GM12875 (cell line): ENCODE measurements around the gene UGDH.
"Not testable (repeated sequence)": the region's sequence is repeated elsewhere in the genome, so short reads cannot be mapped to it uniquely, and the experiment has no call there.

Source experiments
- H3K4me3 ChIP-seq: one replicate; pipeline ENCODE4 v1.5.1; 2011; ENCODE audit warnings: low read depth, low read length, control low read depth
- TF ChIP-seq, protein P1 (sequence below): IDR thresholded peaks from 2 replicates; pipeline ENCODE4 v1.5.1; 2011; ENCODE audit warnings: low read depth, mild to moderate bottlenecking, control low read depth, inconsistent platforms, low read length, moderate library complexity, borderline replicate concordance; ENCODE audit not compliant: insufficient read depth

The UGDH gene

DNA sequence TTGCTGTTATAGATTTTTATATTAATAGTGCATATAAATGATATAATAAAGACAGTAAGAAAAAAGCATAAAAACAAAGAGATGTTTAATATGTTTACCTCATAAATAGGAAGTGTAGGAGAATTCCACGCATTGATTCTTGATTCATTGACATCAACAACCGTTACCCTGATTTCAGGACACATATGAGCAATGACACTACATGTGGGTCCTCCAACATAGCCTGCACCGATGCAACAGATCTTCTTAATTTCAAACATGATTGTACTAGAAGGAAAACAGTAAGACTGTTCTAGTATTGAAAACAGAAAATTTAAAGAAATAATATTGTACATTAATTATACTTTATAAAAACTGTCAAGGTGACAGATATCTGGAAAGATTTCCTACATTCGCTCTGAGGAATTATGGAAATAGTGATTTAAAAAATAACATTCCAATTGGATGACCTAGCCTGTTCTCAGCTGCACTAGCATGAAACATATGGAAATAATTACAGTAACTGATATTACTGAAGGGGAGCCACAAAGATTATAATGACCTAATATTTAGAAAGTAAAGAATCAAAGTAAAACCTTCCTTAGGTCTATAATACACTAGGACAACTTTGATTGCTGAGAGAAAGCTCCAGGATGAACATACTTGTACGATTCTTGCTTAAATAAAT, 5.9 kb downstream of the UGDH start:
- H3K4me3 ChIP-seq = no peak overlapping the region
- TF ChIP-seq, protein P1, sequence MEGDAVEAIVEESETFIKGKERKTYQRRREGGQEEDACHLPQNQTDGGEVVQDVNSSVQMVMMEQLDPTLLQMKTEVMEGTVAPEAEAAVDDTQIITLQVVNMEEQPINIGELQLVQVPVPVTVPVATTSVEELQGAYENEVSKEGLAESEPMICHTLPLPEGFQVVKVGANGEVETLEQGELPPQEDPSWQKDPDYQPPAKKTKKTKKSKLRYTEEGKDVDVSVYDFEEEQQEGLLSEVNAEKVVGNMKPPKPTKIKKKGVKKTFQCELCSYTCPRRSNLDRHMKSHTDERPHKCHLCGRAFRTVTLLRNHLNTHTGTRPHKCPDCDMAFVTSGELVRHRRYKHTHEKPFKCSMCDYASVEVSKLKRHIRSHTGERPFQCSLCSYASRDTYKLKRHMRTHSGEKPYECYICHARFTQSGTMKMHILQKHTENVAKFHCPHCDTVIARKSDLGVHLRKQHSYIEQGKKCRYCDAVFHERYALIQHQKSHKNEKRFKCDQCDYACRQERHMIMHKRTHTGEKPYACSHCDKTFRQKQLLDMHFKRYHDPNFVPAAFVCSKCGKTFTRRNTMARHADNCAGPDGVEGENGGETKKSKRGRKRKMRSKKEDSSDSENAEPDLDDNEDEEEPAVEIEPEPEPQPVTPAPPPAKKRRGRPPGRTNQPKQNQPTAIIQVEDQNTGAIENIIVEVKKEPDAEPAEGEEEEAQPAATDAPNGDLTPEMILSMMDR = no peak

DNA sequence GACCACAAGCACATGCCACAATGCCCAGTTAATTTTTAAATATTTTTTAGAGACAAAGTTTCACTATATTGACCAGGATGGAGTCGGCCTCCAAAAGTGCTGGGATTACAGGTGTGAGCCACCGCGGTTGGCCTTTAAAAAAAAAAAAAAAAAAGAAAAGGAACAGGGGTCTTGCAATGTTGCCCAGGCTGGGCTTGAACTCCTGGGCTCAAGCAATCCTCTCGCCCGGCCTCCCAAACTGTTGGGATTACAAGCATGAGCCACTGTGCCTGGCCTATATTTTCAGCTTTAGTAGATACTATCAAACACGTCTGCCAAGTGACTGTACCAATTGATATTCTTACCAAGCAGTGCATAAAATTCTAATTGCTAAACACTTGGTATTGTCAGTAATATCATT, 8.8 kb downstream of the UGDH start:
- no peak overlapping the region for H3K4me3 ChIP-seq
- TF ChIP-seq, protein P1 = no peak

DNA sequence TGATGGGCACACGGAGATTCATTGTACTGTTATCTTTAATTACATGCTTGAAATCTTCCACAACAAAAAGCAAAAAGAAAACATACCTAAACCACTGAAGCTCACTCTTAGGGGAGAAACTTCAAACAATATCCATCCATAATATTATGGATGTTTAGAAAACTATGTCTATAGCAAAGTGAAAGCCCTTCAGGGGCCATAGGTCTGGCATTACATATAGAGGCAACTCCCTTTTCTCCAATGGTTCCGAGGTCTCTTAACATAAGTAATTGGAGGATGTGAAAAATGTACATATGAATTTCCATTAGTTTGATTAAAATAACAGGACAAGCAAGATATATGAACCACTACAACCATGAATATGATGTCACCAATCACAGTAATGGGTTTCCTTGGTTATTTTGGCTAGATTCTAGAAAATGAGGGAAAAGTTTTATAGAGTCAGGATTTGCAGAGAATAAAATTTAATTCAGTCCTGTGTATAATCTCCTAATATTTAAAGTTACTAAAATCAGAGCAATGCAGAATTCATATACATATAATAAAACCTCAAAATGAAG, 10.8 kb downstream of the UGDH start:
- TF ChIP-seq, protein P1 = no peak
- no peak overlapping the region for H3K4me3 ChIP-seq

DNA sequence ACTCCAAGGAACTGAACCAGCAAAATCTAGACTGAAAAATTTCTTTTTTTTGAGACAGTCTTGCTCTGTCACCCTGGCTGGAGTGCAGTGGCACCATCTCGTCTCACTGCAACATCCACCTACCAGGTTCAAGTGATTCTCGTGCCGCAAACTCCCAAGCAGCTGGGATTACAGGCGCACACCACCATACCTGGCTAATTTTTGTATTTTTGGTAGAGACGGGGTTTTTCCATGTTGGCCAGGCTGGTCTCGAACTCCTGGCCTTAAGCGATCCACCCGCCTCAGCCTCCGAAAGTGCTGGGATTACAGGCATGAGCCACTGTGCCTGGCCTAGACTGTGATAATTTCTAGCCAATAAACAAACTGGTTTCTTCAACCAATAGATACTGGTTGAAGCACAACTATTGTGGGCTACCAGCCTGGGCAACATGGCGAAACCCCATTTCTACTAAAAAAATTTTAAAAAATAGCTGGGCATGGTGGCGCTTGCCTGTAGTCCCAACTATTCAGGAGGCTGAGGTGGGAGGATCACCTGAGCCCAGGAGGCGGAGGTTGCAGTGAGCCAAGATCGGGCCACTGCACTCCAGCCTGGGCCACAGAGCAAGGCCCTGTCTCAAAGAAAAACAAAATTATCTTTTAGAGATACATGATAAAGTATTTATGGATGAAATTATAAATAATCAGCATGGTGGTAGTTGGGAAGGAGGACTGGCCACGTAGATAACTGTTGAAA, 11.4 kb downstream of the UGDH start:
- not testable (repeated sequence) for H3K4me3 ChIP-seq

DNA sequence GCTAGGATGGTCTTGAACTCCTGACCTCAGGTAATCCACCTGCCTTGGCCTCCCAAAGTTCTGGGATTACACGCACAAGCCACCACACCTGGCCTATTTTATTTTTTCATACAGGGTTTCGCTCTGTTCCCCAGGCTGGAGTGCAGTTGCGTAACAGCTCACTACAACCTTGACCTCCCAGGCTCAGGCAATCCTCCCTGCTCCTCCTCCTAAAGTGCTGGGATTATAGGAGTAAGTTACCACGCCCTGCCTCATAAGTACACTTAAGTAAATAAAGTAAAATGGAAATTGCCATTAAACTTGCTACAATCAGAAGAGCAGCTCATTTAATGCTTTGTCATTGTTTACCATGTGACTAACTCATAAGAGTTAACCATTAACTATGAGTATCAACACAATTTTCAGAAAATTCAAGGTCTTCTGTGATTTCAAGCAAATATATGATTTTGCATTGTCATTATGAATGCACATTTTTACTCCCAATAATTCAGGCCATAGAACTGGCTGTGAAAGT, 12.3 kb downstream of the UGDH start:
- TF ChIP-seq, protein P1 = no peak
- no peak overlapping the region for H3K4me3 ChIP-seq

DNA sequence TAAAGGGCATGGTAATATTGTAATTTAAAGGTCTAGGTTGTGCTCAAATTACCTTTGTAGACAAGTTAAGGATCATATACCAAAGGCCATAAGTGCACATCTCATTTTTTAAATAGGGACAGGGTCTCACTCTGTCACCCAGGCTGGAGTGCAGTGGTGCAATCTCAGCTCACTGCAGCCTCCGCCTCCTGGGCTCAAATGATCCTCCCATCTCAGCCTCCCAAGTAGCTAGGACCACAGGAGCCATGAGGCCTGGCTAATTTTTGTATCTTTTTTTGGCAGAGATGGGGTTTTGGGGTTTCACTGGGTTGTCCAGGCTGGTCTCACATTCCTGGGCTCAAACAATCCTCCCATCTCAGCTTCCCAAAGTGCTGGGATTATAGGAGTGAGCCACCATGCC, 13.0 kb downstream of the UGDH start:
- H3K4me3 ChIP-seq = not testable (repeated sequence)

DNA sequence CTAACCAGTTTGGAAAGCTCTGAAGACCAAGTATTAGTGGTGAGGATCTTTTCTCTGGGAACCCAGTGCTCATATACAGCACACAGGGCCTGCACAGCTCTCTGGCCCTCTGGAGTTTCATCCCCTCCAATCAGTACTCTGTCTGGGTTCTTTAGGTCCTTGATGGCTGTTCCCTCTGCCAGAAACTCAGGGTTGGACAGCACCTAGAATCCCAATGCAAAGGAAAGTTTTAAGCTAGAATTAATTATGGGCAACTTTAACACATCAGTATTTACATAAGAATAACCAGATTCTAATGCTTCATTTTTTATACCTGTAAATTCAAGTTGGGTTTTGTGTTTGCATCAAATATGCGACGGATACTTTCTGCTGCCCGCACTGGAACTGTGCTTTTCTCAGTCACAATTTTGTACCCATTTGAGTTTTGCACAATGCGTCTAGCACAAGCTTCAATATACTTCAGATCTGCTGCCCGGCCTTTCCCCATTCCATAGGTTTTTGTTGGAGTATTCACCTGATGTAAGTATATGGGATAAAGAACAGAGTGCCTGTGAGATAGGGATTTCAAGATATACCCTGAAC, 16.8 kb downstream of the UGDH start:
- TF ChIP-seq, protein P1 = no peak
- H3K4me3 ChIP-seq = no peak overlapping the region

DNA sequence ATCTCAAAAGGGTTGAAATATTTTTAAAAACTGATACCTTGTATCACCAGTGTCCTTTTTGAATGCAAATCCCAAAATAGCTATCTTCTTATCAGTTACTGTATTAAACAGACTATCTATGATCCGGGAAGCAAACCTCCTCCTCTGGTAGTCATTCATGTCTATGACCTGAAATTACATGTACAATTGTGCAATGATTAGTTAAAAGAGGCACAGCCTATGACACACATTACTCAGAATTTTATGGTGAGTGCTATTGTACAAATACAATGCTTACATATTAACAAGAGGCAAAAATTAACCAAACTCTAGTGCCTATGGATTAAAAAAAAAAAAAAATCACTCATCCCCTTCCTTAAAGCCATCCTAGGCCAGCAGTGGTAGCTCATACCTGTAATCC, 21.7 kb downstream of the UGDH start:
- TF ChIP-seq, protein P1 = no peak
- H3K4me3 ChIP-seq = no peak overlapping the region
